ENCODE data around the gene TNIP2.

DNA sequence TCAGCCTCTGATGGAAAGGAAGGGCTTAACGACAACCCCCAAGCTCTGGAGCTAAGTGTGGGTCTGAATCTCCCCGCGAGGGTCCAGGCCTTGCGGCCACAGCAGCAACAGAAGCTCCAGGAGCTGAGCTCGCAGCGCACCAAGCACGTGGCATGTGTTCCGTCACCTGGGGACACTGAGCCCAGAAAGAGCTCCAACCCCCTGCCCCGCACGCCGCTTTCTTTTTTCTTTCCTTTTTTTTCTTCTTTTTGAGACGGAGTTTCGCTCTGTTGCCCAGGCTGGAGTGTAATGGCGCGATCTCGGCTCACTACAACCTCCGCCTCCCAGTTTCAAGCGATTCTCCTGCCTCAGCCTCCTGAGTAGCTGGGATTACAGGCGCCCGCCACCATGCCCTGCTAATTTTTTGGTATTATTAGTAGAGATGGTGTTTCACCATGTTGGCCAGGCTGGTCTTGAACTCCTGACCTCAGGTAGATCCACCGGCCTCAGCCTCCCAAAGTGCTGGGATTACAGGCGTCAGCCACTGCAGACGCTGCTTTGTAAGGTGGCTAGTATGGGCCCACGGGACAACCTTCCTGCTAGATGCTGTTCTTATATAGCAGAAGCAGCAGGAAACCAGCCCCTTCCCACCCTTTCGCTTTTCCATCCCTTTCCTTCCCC, 685 bp upstream of the TNIP2 start:
- TF ChIP-seq, protein P1, sequence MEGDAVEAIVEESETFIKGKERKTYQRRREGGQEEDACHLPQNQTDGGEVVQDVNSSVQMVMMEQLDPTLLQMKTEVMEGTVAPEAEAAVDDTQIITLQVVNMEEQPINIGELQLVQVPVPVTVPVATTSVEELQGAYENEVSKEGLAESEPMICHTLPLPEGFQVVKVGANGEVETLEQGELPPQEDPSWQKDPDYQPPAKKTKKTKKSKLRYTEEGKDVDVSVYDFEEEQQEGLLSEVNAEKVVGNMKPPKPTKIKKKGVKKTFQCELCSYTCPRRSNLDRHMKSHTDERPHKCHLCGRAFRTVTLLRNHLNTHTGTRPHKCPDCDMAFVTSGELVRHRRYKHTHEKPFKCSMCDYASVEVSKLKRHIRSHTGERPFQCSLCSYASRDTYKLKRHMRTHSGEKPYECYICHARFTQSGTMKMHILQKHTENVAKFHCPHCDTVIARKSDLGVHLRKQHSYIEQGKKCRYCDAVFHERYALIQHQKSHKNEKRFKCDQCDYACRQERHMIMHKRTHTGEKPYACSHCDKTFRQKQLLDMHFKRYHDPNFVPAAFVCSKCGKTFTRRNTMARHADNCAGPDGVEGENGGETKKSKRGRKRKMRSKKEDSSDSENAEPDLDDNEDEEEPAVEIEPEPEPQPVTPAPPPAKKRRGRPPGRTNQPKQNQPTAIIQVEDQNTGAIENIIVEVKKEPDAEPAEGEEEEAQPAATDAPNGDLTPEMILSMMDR (IDR thresholded peaks at IDR 0.05) = no peak
- no peak for TF ChIP-seq POLR2A (IDR thresholded peaks at IDR 0.05)

Data from lower leg skin (tissue), 3 donors.